ENCODE measurements around the gene STIM2.
A peak's percentile ranks its signal among the peaks of the same experiment; 100 is the strongest.

- peak; percentile 61 for TF ChIP-seq CTCF (conservative IDR thresholded peaks at IDR 0.05; ENCODE audit: low read depth, low read length)
- TF ChIP-seq EZH2 (IDR thresholded peaks at IDR 0.05; ENCODE audit: borderline replicate concordance, low read depth, low read length, poor library complexity, severe bottlenecking): no peak
Observed at GRCh38 chr4:26860157-26860921, at the start of gene STIM2.
